ENCODE data around the gene ABCC10. TPM values are rescaled to one million over a fixed set of nuclear protein-coding genes. Genes with fewer than 3 reads are reported as not detected.
"Not testable (repeated sequence)": the region's sequence is repeated elsewhere in the genome, so short reads cannot be mapped to it uniquely, and the experiment has no call there.

Gene ABCC10
- total RNA-seq, 2 donors from 2014 or later: 12.5 to 13.7 TPM

DNA sequence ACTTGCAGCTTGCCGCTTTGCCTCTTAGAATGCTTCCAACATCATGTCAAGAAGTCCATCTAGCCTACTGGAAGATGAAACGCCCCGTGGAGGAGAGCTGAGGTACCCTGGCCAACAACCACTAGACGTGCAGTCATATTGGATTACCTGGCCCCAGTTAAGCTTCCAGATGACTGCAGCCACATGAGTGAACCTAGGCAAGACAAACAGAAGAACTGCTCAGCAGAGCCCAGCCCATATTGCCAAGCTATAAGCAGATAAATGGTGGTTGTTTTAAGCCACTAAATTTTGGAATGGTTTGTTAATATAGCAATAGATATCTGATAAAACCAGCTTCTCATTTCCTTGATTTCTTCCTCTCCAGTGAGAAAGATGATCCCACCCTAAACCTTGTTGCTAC is 32.7 kb downstream of the ABCC10 start:
- intact Hi-C loops (cut with DNase I): no loop called here
- no peak for DNase-seq
- ATAC-seq: no peak

DNA sequence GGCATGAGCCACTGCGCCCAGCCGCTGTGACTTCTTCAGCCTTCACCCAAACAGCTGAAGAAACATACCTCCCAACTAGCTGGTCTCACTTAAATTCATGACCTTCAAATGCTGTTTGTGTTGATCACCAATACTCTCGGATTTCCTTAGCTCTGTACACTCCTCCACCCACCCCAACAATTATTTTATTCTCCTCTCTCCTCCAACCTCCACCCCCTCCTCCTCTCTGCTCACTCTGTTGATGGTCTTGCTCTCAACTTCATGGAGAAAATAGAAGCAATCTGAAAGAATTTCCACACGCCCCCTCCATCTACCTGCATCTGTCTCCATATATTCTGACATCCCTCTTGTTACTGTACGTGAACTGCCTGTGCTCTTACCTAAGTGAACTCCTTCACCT is 34.6 kb downstream of the ABCC10 start:
- ATAC-seq: no peak
- intact Hi-C loops (cut with DNase I): no loop called here
- DNase-seq: no peak

DNA sequence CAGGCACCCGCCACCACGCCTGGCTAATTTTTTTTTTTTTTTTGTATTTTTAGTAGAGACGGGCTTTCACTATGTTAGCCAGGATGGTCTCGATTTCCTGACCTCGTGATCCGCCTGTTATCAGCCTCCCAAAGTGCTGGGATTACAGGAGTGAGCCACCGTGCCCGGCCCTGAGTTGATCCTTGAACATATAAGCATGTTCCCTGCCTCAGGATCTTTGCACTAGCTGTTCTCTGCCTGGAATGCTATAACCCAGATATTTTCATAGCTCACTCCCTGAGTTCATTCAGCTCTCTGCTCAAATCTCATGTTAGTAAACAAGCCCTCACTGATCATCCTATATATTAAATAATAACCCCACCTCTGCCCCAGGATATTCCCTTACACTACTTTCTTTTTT is 37.0 kb downstream of the ABCC10 start:
- ATAC-seq (no peak), DNase-seq (no peak)
- intact Hi-C loops (cut with DNase I): no loop called here

DNA sequence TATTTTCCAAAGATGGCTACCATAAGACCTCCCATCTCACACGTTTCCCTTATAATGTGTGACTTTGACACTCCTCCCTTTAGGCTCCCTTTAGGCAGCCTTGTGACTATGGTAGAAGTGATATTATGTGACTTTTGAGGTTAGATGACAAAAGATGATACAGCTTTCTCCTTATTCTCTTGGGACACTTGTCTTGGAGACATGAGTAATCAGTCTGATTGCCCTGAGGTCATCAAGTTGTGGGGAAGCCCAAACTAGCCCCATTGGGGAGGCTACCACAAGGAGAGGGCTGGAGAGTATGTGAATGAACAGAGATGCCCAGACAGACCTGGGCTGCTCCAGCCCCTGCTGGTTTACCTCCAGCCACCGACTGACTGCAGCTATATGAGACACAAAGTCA is 38.6 kb downstream of the ABCC10 start:
- ATAC-seq (no peak), DNase-seq (no peak)
- intact Hi-C loops (cut with DNase I): no loop called here

DNA sequence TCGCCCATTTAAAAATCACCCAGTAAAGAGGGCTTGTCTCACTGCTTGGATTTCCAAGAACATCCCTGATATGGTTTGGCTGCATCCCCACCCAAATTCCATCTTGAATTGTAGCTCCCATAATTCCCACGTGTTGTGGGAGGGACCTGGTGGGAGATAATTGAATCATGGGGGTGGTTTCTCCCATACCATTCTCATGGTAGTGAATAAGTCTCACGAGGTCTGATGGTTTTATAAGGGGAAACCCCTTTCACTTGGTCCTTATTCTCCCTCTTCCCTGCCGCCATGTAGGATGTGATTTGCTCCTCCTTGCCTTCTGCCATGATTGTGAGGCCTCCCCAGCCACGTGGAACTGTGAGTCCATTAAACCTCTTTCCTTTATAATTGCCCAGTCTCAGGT is 39.9 kb downstream of the ABCC10 start:
- ATAC-seq; intact Hi-C loops (cut with DNase I); DNase-seq: not testable (repeated sequence)

DNA sequence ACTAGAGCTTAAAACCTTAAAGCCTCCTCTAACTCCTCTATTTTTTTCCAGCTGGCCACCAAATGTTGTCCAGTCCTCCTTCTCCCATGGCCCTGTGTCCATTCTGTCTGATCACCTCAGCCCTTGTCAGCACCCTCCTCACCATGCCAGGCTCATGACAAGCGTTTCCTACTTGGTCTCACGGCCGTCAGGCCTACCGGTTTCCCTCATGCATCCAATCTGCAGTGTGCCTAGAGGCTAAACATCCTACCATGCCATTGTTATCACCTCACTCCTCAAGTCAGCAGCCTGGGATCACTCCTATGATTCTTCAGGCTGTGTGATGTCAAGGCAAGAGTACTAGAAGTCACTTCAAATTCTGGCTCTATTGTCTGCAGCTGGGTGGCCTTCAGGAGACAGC is 40.4 kb downstream of the ABCC10 start:
- ATAC-seq (peak in 1 of 2 donors; percentile 23), DNase-seq (no peak)
- intact Hi-C loops (cut with DNase I): no loop called here

DNA sequence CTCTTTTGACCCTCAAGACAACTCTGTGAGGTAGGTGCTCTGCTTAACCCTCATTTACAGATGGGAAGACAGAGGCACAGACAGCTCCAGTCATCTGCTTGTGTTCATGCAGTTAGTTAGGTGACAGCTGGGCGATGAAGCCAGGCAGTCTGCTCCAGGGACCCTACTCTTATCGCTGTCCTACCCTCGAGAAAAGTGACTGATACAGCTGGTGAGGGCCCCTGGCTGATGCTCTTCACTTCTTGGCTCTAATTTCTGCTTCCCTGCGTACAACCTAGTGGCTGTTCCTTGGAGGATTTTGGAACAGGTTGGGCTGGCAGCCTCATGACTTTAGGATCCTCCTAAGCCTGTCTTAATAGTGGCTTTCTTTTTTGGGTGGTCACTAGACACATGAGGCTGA is 40.9 kb downstream of the ABCC10 start:
- intact Hi-C loops (cut with DNase I): no loop called here
- DNase-seq (no peak), ATAC-seq (peak; percentile 49 to 74)

DNA sequence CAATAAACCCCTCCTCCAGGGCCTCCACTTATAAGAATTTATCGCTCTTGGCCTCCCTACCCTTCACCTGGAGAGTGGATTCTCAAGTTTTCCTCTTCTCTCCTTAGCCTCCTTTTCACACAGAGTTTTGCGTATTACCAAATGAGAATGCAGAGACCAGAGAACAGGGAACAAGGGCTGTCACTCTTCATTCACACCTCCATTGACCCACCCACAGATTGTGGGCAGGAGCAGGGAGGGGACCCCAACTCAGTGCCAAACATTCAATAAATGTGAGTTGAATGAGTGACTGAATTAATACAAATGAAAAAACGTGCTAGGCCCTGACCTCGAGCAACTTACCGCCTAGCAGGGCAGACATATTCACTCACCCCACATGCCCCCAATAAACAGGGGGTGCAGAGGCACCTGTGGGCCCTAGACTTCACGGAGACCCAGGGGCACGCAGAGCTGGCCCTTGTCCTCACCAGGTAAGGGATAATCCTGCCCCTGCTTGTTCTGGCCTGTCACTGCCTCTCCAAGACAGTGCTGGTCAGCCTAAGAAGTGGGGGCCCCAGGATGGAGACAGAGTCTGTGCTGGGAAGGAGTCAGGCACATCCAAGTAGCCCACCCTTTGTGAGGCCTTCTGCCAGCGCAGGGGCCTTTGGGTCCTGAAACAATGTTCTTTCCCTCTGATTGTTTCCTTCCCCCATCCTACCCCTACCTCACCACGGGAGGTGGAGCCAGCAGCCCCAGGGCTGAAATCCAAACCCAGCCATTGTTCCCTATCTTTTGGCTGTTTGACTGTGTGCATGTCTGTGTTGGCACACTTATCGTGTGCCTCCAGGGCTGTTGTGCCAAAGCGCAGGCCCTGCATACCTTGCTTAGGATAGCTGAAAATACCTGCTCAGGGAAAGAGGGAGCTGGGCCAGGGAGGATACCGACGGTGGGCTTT is 41.7 kb downstream of the ABCC10 start:
- intact Hi-C loops (cut with DNase I): no loop called here
- ATAC-seq (peak; percentile 74 to 80), DNase-seq (no peak)

DNA sequence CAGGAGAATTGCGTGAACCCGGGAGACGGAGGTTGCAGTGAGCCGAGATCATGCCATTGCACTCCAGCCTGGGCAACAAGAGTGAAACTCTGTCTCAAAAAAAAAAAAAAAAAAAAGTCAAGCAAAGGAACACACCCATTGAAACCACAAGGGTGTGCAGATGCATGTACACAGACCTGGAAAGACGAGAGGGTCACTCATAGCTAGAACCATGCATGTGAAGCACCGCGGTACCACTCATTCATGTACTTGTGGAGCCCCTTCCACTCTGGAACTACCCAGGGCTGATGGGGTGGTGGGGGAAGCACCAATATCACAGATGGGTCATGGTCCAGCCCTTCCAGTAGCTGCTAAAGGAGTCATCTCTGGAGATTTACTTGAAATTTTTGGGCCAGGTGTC is 42.6 kb downstream of the ABCC10 start:
- ATAC-seq (no peak), DNase-seq (no peak)
- intact Hi-C loops (cut with DNase I): no loop called here

DNA sequence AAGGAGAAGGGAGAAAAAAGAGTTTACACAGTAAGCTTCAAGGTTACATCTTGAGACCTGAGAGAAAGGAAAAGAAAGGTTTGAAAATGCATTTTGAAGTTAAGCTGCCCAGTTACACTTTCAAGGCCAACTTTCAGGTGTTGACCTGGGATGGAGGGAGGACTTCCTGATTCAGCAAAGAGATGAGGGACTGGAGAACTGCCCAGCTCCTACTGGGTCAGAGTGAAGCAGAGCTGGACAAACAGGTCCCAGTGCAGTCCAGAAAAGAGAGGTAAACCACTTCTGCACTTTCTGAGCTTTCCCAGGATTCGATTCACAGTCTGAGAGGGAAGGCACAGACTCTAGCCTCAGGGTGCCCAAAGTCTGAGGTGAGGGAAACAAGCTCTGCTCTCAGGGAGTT is 44.1 kb downstream of the ABCC10 start:
- DNase-seq: no peak
- intact Hi-C loops (cut with DNase I): no loop called here
- no peak for ATAC-seq

DNA sequence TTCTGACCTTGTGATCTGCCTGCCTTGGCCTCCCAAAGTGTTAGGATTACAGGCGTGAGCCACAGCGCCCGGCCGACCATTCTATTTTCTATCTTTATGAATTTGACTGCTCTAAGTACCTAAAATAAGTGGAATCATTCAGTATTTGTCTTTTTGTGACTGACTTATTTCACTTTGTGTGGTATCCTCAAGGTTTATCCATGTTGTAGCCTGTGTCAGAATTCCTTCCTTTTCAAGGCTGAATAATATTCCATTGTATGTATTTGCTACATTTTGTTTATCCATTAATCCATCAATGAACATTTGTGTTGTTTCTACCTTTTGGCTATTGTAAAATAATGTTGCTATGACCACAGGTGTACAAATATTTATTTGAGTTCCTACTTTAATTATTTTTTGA is 45.2 kb downstream of the ABCC10 start:
- no peak for ATAC-seq
- intact Hi-C loops (cut with DNase I): no loop called here
- no peak for DNase-seq

DNA sequence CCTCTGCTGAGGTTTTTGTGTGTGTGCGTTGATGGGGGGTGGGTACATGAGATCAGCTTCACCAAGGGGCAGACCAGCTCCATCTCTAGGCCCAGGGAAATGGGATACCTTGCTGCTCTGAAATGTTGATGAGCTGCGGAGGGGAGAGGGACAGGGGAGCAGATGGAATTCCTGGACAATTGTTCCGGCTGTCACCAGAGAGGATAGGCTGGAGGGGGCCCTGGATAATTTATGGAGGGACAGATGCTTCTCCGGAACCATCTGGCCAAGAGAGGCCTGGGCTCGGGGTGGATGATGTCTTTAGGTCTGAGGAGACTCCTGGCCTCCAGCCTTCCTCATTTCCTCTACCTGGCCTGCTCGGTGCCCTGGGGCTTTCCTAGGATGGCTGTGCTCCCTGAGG is 48.2 kb downstream of the ABCC10 start:
- ATAC-seq (no peak), DNase-seq (no peak)
- intact Hi-C loops (cut with DNase I): no loop called here

DNA sequence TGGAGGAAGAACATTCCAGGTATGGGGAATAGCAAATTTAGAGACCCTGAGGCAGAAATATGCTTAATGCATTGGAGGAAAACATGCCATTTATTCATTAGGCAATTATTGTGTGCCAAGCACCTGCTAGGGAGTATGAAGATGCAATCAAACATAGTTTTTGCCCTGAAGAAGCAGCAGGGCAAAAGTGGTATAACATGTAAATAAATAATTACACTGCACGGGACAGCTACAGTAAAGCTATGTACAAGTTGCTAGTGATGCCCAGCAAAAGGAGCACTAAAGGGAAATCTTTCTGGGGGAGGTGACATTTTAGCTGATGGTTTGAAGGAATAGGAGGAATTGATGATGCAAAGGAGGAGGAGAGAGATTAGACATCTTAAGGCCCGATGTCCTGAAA is 49.4 kb downstream of the ABCC10 start:
- no peak for DNase-seq
- intact Hi-C loops (cut with DNase I): no loop called here
- no peak for ATAC-seq

DNA sequence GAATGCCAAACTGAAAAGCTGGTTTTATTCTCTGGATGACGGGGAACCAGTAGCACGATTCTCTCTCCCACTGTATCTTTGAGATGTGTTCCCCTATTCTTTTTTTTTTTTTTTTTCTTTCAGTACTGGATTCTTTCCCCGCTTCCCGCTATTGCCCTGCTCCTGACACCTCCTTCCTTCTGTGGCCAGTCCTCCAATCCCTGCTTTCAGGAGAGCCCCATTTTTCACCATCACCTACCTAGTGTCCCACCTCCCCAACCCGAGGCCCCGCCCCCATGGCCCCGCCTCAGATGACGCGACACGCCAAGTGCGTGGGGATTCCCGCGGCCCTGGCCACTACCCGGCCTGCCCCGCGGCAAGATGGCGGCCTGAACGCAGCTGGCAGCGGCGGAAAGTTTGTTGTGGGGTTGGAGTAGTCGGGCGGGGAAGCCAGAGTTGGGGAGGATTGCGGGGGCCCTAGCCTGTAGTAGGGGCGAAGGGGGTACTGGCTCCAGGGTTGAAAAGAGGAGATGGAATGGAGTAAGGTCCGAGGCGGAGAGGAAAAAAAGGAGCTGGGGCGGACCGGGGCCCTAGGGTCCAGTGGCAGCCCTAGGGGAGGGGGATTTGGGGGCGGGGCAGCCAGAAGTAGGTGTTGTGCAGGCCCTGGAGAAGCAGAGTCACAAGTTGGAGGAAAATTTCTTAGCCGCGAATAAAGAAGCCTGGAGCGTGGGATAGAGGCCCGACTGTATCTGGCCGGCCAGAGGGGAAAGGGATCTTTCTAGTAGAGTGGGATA is 50.1 kb downstream of the ABCC10 start, which contains the start of gene TJAP1:
Gene TJAP1, plus strand, starts transcription at position 336 of the 773 bp plus-strand sequence. CDS start 21,432 bp downstream, outside the sequence.
- ATAC-seq (peak; percentile 100), DNase-seq (peak; percentile 94)
- intact Hi-C loops (cut with DNase I): no loop called here

DNA sequence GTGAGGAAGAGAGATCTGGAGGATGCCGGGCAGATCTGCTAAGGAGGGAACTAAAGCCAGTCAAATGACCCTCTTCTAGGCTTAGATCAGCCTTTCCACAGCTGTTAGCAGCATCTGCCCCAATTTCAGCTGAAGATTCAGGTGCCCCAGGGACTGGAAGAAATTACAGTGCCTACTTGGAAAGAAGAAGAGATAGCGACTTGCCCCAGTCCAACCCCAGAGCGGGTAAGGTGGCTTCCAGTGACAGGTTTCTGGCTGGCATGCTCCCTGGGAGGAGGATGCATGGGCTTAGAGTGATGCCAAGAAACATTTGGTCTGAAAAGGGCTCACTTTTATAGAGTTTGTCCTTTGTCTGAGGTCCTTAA is 50.6 kb downstream of the ABCC10 start:
- intact Hi-C loops (cut with DNase I): no loop called here
- no peak for ATAC-seq

DNA sequence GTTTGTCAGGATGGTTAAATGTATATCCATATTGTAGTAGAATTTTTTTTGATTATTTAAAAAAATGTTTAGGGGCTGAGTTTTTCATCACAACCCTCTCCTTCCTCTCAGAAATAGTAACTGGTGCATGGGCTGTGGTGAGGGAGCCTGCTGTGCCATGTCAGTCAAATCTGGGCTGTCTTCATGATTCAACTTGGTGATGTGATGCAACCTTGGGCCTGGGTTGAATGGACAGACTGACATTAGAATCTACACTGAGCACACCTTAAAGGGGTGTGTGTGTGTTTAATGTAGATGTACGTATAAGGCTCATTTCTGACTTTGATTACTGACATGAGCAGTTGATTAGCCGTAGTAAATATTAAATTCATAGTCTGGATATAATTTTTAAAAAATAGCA is 53.7 kb downstream of the ABCC10 start:
- intact Hi-C loops (cut with DNase I): no loop called here
- DNase-seq (no peak), ATAC-seq (no peak)

More for the DNA sequence above, 50.6 kb downstream of the ABCC10 start:
- no peak for DNase-seq

DNA sequence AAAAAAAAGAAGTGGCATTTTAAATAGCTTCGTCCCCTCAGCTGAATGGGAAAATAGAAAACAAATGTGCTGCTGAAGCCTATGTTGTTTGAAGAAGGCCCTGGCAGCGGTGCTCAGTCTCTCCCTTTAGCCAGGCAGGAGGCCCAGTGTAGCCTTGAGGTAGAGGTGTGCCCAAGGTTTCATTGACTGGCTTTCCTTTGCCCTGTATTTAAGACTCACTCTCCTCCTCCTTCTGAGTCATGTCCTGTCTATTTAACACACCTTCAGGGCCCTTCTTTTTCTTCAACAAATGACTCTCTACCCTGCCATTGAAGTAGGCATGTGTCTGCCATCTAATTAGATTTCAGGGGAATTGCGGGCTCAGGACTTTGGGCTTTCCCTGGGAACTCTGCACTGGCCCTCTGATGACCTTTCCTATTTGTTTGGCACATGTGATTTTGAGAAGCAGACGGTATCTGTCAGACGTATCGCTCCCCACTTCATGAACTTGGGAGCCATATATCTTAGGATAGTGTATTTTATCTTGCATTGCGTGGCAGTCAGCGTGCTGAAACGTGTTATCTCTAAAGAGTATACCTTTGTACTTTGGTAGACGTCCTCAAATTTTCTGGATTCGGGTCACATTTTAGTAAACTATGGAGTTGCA is 54.4 kb downstream of the ABCC10 start:
- DNase-seq: no peak
- ATAC-seq: no peak
- intact Hi-C loops (cut with DNase I): no loop called here

DNA sequence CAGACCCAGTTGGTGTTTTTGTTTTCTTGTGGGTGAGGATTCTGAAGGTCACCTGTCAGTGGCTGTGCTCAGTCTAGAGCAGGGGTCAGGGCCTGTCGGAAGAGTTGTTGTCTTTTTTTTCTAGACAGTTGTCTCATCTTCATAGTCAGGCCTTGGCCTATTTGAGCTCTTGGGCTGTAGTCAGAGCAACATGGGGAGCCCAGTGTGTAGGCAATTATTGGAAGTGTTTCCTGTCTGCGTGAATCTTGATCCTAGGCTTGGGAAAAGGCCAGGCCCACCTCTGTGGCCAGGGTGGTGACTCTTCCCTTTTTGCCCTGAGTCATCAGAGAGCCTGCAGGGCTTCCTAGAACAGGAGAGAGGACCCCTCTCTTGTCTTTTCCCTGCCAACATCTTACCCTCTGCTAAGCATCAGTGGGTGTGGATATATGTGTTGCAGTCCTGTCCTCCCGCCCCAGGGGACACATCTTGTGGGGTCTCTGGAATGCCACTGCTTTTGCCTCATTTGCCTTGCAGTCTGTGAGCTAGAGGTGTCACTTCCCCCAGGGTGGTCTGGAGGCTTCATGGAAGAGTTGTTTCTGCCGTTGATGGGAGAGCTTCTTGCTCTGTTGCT is 61.4 kb downstream of the ABCC10 start:
- ATAC-seq (no peak), DNase-seq (no peak)
- intact Hi-C loops (cut with DNase I): no loop called here

DNA sequence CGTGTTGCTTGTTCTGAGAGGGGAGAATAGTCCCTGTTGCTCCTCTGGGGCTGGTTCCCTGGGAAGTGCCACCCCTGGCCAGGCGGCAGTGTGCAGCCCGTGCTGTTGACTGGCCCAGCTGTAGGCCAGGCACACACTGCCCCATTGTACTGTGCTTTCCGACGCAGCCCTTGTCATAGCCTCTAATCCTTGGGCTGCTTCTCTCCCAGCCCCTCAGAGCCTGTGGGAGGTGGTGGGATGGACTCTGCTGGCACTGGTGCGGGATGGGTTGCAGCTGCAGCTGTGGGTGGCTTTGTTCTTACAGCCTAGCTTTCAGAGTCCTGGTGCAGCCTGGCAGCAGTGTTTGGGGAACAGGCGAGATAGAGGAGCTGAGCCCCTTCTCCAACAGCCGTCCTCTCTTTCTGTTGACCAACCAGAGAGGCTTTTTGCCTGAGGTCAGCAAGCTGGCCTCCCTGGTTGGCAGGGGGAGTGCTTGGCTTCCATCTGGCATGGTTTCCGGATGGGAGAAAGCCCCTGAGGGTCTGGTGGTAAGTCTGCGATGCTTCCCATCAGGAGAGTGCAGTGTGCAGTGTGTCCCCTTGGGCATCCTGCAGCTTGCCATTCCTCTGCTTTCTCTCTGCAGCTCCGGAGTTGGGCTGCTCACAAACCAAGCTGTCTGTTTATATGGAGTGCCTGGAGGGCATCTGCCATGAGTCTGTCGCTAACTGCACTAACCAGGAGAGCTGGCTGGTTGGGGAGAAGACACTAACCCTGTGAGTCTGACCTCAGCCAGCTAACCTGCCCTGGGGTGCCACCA is 62.1 kb downstream of the ABCC10 start:
- DNase-seq (no peak), ATAC-seq (peak in 1 of 2 donors; percentile 25)
- intact Hi-C loops (cut with DNase I): loop anchor here in 1 of 2 donors (10.0 kb wide), 1 partner anchor 225 kb away; no protein-coding TSS in a partner anchor
